ENCODE measurements around the gene SIRPB1.

SIRPB1 gene

DNA sequence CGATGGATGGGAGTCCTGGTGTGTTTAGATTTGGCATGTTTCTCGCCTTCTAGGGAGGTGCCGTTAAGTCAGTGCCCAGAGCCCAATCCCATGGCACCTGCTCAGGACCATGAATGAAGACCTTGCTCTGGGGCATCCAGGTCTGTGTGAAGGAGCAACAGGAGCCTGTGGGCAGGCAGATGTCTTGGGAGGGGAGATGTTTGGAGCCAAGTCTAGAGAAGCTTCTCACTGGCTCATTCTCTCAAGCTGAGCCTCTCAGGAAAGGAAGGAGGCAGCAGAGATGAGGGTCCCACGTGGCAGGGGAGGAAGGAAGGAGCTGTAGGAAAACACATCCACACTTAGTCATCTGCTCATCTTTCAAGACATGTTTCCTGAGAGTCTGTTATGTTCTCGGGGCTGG, 9.5 kb upstream of the SIRPB1 start:
- no peak overlapping the region for H3K23ac ChIP-seq (ENCODE audit: low read length)
- no peaks in the 10 kb centered on the region for H3K27me3 ChIP-seq (ENCODE audit: insufficient read depth, low read length, poor library complexity)
- no peak overlapping the region for H3K56ac ChIP-seq (ENCODE audit: low read length)
- H4K5ac ChIP-seq (ENCODE audit: low read length) = no peak overlapping the region
- no peak overlapping the region for H2BK15ac ChIP-seq (replicated peaks; ENCODE audit: low read depth)
- no peaks in the 10 kb centered on the region for H3K79me2 ChIP-seq (ENCODE audit: control insufficient read depth, insufficient read depth, low read length)
- H3K79me1 ChIP-seq (ENCODE audit: low read length) = no peaks in the 10 kb centered on the region
- no peak overlapping the region for H3K4ac ChIP-seq (ENCODE audit: low read depth, low read length)
- H2BK120ac ChIP-seq (ENCODE audit: low read depth, low read length) = no peak overlapping the region
- H3K4me1 ChIP-seq (ENCODE audit: control insufficient read depth, low read depth, low read length) = no peaks in the 10 kb centered on the region
- DNase-seq = no peak
- H3K36me3 ChIP-seq (ENCODE audit: control insufficient read depth, insufficient read depth, low read length) = no peaks in the 10 kb centered on the region
- no peak overlapping the region for H2AK5ac ChIP-seq (ENCODE audit: low read length)
- H3K9ac ChIP-seq (ENCODE audit: low read length) = no peak overlapping the region
- no peak overlapping the region for H3K18ac ChIP-seq (ENCODE audit: low read length)
- H3K4me3 ChIP-seq (ENCODE audit: low read length) = no peak overlapping the region
- H4K8ac ChIP-seq (ENCODE audit: low read depth, low read length) = no peak overlapping the region
- H3K4me2 ChIP-seq (ENCODE audit: low read length) = no peak overlapping the region
- WGBS (ENCODE audit: extremely low coverage, insufficient coverage, low lambda C conversion rate) = no CpG with 5 or more reads among the region's 5 CpGs
- no peak overlapping the region for H3K27ac ChIP-seq (ENCODE audit: low read depth, low read length)
- no peak overlapping the region for H2BK5ac ChIP-seq (ENCODE audit: low read length)

DNA sequence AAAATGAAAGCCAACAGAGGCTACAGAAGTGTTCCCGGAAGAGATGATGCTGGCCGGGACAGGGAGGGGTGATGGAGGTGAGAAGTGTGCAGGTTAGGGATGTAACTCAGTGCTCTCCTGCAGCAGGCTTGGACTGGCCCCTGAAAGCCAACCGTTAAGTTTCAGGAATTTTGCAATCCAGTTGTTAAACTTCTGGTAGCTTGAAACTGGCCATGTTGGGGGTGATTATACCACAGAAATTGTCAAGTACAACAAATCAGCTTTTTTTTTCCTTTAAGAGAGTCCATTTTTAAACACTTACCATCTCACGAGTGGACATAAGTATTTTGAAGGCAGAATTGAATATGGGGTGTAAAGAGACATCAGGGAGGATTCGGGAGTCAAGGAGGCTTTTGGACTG, 8.8 kb upstream of the SIRPB1 start:
- DNase-seq = no peak
- Histone ChIP-seq H2BK5ac (ENCODE audit: low read length) (no peak overlapping the region), H3K4me2 (ENCODE audit: low read length) (no peak overlapping the region), H3K27me3 (ENCODE audit: insufficient read depth, low read length, poor library complexity) (no peaks in the 10 kb centered on the region), H3K23ac (ENCODE audit: low read length) (no peak overlapping the region), H3K4ac (ENCODE audit: low read depth, low read length) (no peak overlapping the region), H3K27ac (ENCODE audit: low read depth, low read length) (no peak overlapping the region), H3K9ac (ENCODE audit: low read length) (no peak overlapping the region), H2AK5ac (ENCODE audit: low read length) (no peak overlapping the region), H3K36me3 (ENCODE audit: control insufficient read depth, insufficient read depth, low read length) (no peaks in the 10 kb centered on the region), H3K4me1 (ENCODE audit: control insufficient read depth, low read depth, low read length) (no peaks in the 10 kb centered on the region), H3K56ac (ENCODE audit: low read length) (no peak overlapping the region), H2BK15ac (replicated peaks; ENCODE audit: low read depth) (no peak overlapping the region), H3K18ac (ENCODE audit: low read length) (no peak overlapping the region), H4K5ac (ENCODE audit: low read length) (no peak overlapping the region), H2BK120ac (ENCODE audit: low read depth, low read length) (no peak overlapping the region), H4K8ac (ENCODE audit: low read depth, low read length) (no peak overlapping the region), H3K4me3 (ENCODE audit: low read length) (no peak overlapping the region), H3K79me1 (ENCODE audit: low read length) (no peaks in the 10 kb centered on the region), H3K79me2 (ENCODE audit: control insufficient read depth, insufficient read depth, low read length) (no peaks in the 10 kb centered on the region)
- no CpG with 5 or more reads among the region's 5 CpGs for WGBS (ENCODE audit: extremely low coverage, insufficient coverage, low lambda C conversion rate)

DNA sequence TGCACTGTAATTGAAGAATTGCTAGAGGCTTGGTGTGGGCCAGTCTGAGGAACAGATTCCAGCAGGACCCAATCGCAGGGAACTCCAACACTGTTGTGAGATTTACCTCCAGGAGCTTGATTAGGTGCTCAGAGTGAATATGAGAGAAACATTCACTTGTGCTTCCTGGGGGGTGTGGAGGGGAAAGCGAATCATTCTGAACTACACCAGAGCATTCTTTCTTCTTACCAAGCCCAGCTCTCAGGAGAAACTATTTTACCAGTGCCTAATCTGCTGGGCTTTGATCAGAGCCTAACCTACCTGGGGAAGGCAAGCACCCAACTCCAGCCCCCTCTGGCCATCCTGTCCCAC, 7.4 kb upstream of the SIRPB1 start:
- Histone ChIP-seq H3K79me2 (ENCODE audit: control insufficient read depth, insufficient read depth, low read length) (no peaks in the 10 kb centered on the region), H2AK5ac (ENCODE audit: low read length) (no peak overlapping the region), H4K8ac (ENCODE audit: low read depth, low read length) (no peak overlapping the region), H3K9ac (ENCODE audit: low read length) (no peak overlapping the region), H3K79me1 (ENCODE audit: low read length) (no peaks in the 10 kb centered on the region), H2BK15ac (replicated peaks; ENCODE audit: low read depth) (no peak overlapping the region), H3K23ac (ENCODE audit: low read length) (no peak overlapping the region), H3K4me3 (ENCODE audit: low read length) (no peak overlapping the region), H3K36me3 (ENCODE audit: control insufficient read depth, insufficient read depth, low read length) (no peaks in the 10 kb centered on the region), H3K27me3 (ENCODE audit: insufficient read depth, low read length, poor library complexity) (no peaks in the 10 kb centered on the region), H3K27ac (ENCODE audit: low read depth, low read length) (no peak overlapping the region), H3K4me1 (ENCODE audit: control insufficient read depth, low read depth, low read length) (no peaks in the 10 kb centered on the region), H3K4me2 (ENCODE audit: low read length) (no peak overlapping the region), H3K56ac (ENCODE audit: low read length) (no peak overlapping the region), H4K5ac (ENCODE audit: low read length) (no peak overlapping the region), H3K4ac (ENCODE audit: low read depth, low read length) (no peak overlapping the region), H3K18ac (ENCODE audit: low read length) (no peak overlapping the region), H2BK120ac (ENCODE audit: low read depth, low read length) (no peak overlapping the region), H2BK5ac (ENCODE audit: low read length) (no peak overlapping the region)
- WGBS (ENCODE audit: extremely low coverage, insufficient coverage, low lambda C conversion rate) = no CpG with 5 or more reads among the region's 2 CpGs
- DNase-seq = no peak

DNA sequence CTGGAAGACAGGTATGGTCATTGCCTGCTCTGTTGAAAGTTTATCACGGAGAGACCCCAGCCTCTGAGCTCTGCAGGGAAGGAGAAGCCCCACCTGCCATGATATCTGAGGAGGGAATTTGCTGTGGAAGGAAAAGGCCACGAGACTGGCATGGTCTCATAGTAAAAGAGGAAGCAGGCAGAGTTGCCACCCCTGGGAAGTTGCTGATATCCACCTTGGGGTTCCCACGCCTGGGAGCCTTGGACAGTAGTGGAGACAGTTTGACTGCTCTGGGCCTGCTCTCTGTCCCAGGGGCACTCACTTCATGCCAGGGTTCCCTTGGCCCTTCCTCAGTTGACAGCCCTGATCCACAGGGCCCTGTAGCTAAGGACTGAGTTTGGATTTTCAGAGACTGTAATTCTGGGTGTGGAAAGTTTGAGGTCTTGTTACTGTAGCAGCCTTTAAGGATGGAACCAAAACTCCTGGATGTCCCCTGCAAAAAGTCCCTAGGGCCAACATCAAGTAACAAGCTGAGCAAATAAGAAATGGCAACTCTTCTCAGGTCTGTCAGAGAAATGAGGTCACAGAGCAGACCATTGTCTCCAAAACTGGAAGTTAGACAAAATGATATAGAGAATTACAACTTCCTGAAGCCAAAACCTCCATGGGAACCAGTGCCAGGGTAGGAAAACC, 6.9 kb upstream of the SIRPB1 start:
- no peak overlapping the region for H4K8ac ChIP-seq (ENCODE audit: low read depth, low read length)
- H3K4me1 ChIP-seq (ENCODE audit: control insufficient read depth, low read depth, low read length) = no peaks in the 10 kb centered on the region
- H4K5ac ChIP-seq (ENCODE audit: low read length) = no peak overlapping the region
- no peaks in the 10 kb centered on the region for H3K79me2 ChIP-seq (ENCODE audit: control insufficient read depth, insufficient read depth, low read length)
- no peak overlapping the region for H3K27ac ChIP-seq (ENCODE audit: low read depth, low read length)
- no peak overlapping the region for H3K4ac ChIP-seq (ENCODE audit: low read depth, low read length)
- no peak for DNase-seq
- WGBS (ENCODE audit: extremely low coverage, insufficient coverage, low lambda C conversion rate) = no CpG with 5 or more reads among the region's 3 CpGs
- H2AK5ac ChIP-seq (ENCODE audit: low read length) = no peak overlapping the region
- no peak overlapping the region for H3K56ac ChIP-seq (ENCODE audit: low read length)
- no peak overlapping the region for H3K4me3 ChIP-seq (ENCODE audit: low read length)
- no peaks in the 10 kb centered on the region for H3K79me1 ChIP-seq (ENCODE audit: low read length)
- no peak overlapping the region for H2BK120ac ChIP-seq (ENCODE audit: low read depth, low read length)
- H3K9ac ChIP-seq (ENCODE audit: low read length) = no peak overlapping the region
- H3K36me3 ChIP-seq (ENCODE audit: control insufficient read depth, insufficient read depth, low read length) = no peaks in the 10 kb centered on the region
- H2BK5ac ChIP-seq (ENCODE audit: low read length) = no peak overlapping the region
- H3K18ac ChIP-seq (ENCODE audit: low read length) = no peak overlapping the region
- H2BK15ac ChIP-seq (replicated peaks; ENCODE audit: low read depth) = no peak overlapping the region
- H3K27me3 ChIP-seq (ENCODE audit: insufficient read depth, low read length, poor library complexity) = no peaks in the 10 kb centered on the region
- H3K23ac ChIP-seq (ENCODE audit: low read length) = no peak overlapping the region
- no peak overlapping the region for H3K4me2 ChIP-seq (ENCODE audit: low read length)

DNA sequence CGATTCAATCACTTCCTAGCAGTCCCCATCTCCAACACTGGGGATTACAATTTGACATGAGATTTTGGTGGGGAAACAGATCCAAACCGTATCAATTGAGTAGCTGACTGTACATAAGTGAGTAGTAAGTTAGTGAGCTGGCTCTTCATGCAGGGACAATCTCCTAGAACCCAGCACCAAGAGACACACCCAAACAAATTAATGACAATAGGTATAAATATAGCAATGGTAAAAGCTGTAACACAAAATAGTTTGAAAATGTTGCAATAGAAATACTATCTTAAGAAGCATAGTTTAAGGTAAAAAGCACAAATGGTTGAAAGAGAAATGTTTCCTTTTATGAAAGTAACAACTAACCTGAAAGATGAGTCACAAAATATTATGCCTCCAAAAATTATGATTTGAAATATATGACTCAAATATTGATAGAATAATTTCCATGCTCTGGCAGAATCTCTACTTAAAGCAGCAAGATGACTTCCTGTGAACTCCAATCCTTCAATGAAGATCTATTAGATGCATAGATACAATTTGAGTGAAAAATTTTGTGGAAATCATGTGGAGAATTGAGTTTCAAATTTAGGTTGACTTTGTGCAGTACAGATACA, 5.4 kb upstream of the SIRPB1 start:
- Histone ChIP-seq H3K9ac (ENCODE audit: low read length) (no peak overlapping the region), H3K27me3 (ENCODE audit: insufficient read depth, low read length, poor library complexity) (no peaks in the 10 kb centered on the region), H3K23ac (ENCODE audit: low read length) (no peak overlapping the region), H4K5ac (ENCODE audit: low read length) (no peak overlapping the region), H2BK120ac (ENCODE audit: low read depth, low read length) (no peak overlapping the region), H3K27ac (ENCODE audit: low read depth, low read length) (no peak overlapping the region), H3K36me3 (ENCODE audit: control insufficient read depth, insufficient read depth, low read length) (no peaks in the 10 kb centered on the region), H3K56ac (ENCODE audit: low read length) (no peak overlapping the region), H3K4me2 (ENCODE audit: low read length) (no peak overlapping the region), H4K8ac (ENCODE audit: low read depth, low read length) (no peak overlapping the region), H3K4me3 (ENCODE audit: low read length) (no peak overlapping the region), H2BK15ac (replicated peaks; ENCODE audit: low read depth) (no peak overlapping the region), H2BK5ac (ENCODE audit: low read length) (no peak overlapping the region), H3K4me1 (ENCODE audit: control insufficient read depth, low read depth, low read length) (no peaks in the 10 kb centered on the region), H3K79me1 (ENCODE audit: low read length) (no peaks in the 10 kb centered on the region), H3K18ac (ENCODE audit: low read length) (no peak overlapping the region), H3K79me2 (ENCODE audit: control insufficient read depth, insufficient read depth, low read length) (no peaks in the 10 kb centered on the region), H2AK5ac (ENCODE audit: low read length) (no peak overlapping the region), H3K4ac (ENCODE audit: low read depth, low read length) (no peak overlapping the region)
- no peak for DNase-seq
- no CpG with 5 or more reads among the region's 2 CpGs for WGBS (ENCODE audit: extremely low coverage, insufficient coverage, low lambda C conversion rate)
